Vagina (tissue), 2 donors: ENCODE data around the gene SLTM.

Source experiments
- POLR2A ChIP-seq, 2 donors: fragments of 450-650 bp; IDR thresholded peaks; one replicate each; pipeline ENCODE4 v1.6.1; 2017; ENCODE audit warnings: antibody characterized with exemption in 2 of 2, mild to moderate bottlenecking in 2 of 2, moderate library complexity in 2 of 2
- POLR2AphosphoS5 ChIP-seq, 2 donors: sonication (generic); formaldehyde crosslinking; IDR thresholded peaks; one replicate each; pipeline ENCODE4 v1.9.0; 2017; ENCODE audit warnings: antibody characterized with exemption in 2 of 2, mild to moderate bottlenecking in 2 of 2, low read depth in 1 of 2; ENCODE audit not compliant: insufficient read depth in 1 of 2

DNA sequence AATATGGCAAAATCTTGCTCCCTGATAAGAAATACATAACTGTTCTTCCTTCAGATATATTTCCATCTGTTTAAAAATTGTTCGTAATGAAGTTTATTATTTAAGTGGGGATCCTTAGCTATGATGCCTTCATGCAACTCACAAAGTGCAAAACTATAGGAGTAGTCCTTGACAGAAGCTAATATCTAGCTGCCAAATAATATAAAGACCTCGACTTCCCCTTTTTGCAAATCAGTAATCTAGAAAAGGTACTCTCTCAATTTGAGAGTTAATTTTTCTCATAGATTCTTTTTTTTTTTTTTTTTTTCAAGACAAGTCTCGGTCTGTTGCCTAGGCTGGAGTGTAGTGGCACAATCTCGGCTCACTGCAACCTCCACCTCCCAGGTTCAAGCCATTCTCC lies 23.0 kb downstream of the SLTM start:
- no peak for TF ChIP-seq POLR2AphosphoS5 (IDR thresholded peaks at IDR 0.05; ENCODE audit: insufficient read depth in 1 of 2, low read depth in 1 of 2)
- no peak for TF ChIP-seq POLR2A (IDR thresholded peaks at IDR 0.05)
